Thoracic aorta (tissue), 2 donors: Measurements from ENCODE around the gene FHIP2A. TPM values are rescaled to one million over a fixed set of nuclear protein-coding genes. Genes with fewer than 3 reads are reported as not detected.
A peak's percentile ranks its signal among the peaks of the same experiment; 100 is the strongest.
"Not testable (repeated sequence)": the region's sequence is repeated elsewhere in the genome, so short reads cannot be mapped to it uniquely, and the experiment has no call there.

ENCODE experiments used
- ATAC-seq: fragments of 150-250 bp; one replicate; pipeline ENCODE4 v1.8.0; 2017; ENCODE audit warnings: low read depth; ENCODE audit not compliant: insufficient number of reproducible peaks, low FRiP score
- DNase-seq: peaks from one replicate; pipeline ENCODE4 v3.0.0-alpha.2; 2020; ENCODE audit warnings: low spot score
- H3K27ac ChIP-seq, 2 donors: fragments of 200-600 bp; sonication (generic); 1 replicate in 1 of 2; 2 replicates in 1 of 2; pipeline ENCODE4 v1.5.1; 2016; ENCODE audit warnings: mild to moderate bottlenecking in 2 of 2, moderate library complexity in 2 of 2
- H3K27me3 ChIP-seq: fragments of 200-600 bp; sonication (generic); replicated peaks from 2 replicates; pipeline ENCODE4 v1.6.0; 2016; ENCODE audit warnings: mild to moderate bottlenecking; ENCODE audit not compliant: insufficient read depth
- H3K36me3 ChIP-seq: fragments of 200-600 bp; sonication (generic); one replicate; pipeline ENCODE4 v1.5.1; 2016
- H3K4me1 ChIP-seq, 2 donors: fragments of 200-600 bp; sonication (generic); 1 replicate in 1 of 2; 2 replicates in 1 of 2; pipeline versions ENCODE4 v1.5.1 to v1.6.0; 2016; ENCODE audit warnings: low read depth in 2 of 2, mild to moderate bottlenecking in 1 of 2; ENCODE audit not compliant: control insufficient read depth in 1 of 2
- H3K4me3 ChIP-seq: fragments of 200-600 bp; sonication (generic); 2 replicates; pipeline ENCODE4 v1.5.1; 2016; ENCODE audit warnings: mild to moderate bottlenecking
- H3K9me3 ChIP-seq: fragments of 200-600 bp; sonication (generic); 2 replicates; pipeline ENCODE4 v1.5.1; 2016
- CTCF ChIP-seq: fragments of 200-600 bp; sonication (generic); IDR thresholded peaks from one replicate; pipeline ENCODE4 v1.5.1; 2019; ENCODE audit warnings: antibody characterized with exemption
- total RNA-seq, 2 donors: library from RNA; depleted of rRNA; stranded (reverse); fragments of >200 nt; gene quantifications; one replicate each; pipeline versions ENCODE4 v1.1.0 to v1.2.3, GENCODE V29; 2016

Gene FHIP2A
- 10 to 100 TPM; 38.4 to 70.5 TPM for total RNA-seq

- no peaks in the 10 kb centered on the region for H3K27me3 ChIP-seq
- TF ChIP-seq CTCF = peak; percentile 34
- ATAC-seq = peak; percentile 86
These were observed at the start of gene FHIP2A for GRCh38 chr10:114821293-114821914. Gene FHIP2A, plus strand, starts transcription at chr10:114821780. Its CDS starts 299 bp downstream, at chr10:114822079.

GRCh38 chr10:114772496-114773196 lies 48.9 kb upstream of the FHIP2A start:
- no peak for ATAC-seq
- TF ChIP-seq CTCF = no peak
- no peak for DNase-seq
- Histone ChIP-seq H3K36me3 (no peaks in the 10 kb centered on the region), H3K9me3 (no peaks in the 10 kb centered on the region), H3K4me1 (peaks cover 0 to under 1% of the 10 kb centered on the region in 2 donors), H3K27me3 (no peaks in the 10 kb centered on the region), H3K27ac (no peak overlapping the region), H3K4me3 (no peak overlapping the region)

More at GRCh38 chr10:114821293-114821914, at the start of gene FHIP2A:
- Histone ChIP-seq H3K4me1 (peaks cover 21 to 30% of the 10 kb centered on the region in 2 donors), H3K9me3 (no peaks in the 10 kb centered on the region), H3K27ac (peak within 1 kb of the TSS; percentile 96 to 98), H3K4me3 (peak within 1 kb of the TSS; percentile 96), H3K36me3 (no peaks in the 10 kb centered on the region)
- no peak for DNase-seq

GRCh38 chr10:114773197-114773532 lies 48.4 kb upstream of the FHIP2A start:
- DNase-seq (no peak), ATAC-seq (no peak)
- TF ChIP-seq CTCF = no peak
- H3K36me3 ChIP-seq = no peaks in the 10 kb centered on the region
- H3K27ac ChIP-seq = no peak overlapping the region
- H3K27me3 ChIP-seq = no peaks in the 10 kb centered on the region
- no peak overlapping the region for H3K4me3 ChIP-seq
- H3K9me3 ChIP-seq = no peaks in the 10 kb centered on the region
- H3K4me1 ChIP-seq = no peaks in the 10 kb centered on the region

- not testable (repeated sequence) for H3K27me3 ChIP-seq, ATAC-seq, H3K27ac ChIP-seq, H3K36me3 ChIP-seq, H3K9me3 ChIP-seq, H3K4me3 ChIP-seq, H3K4me1 ChIP-seq, DNase-seq
These were observed 46.5 kb upstream of the FHIP2A start for GRCh38 chr10:114775082-114775481.

- Histone ChIP-seq H3K4me3 (no peak overlapping the region), H3K27me3 (no peaks in the 10 kb centered on the region), H3K27ac (no peak overlapping the region), H3K36me3 (no peaks in the 10 kb centered on the region), H3K9me3 (no peaks in the 10 kb centered on the region), H3K4me1 (peaks cover 8 to 11% of the 10 kb centered on the region in 2 donors)
- ATAC-seq = no peak
- DNase-seq = no peak
- no peak for TF ChIP-seq CTCF
These were observed 44.2 kb upstream of the FHIP2A start for GRCh38 chr10:114777415-114777814.
